HFF-Myc (cell line): ENCODE data around the gene P2RX2.

Source experiments
- DNase-seq: peaks from one replicate; pipeline ENCODE4 v3.0.0-alpha.2; 2011; ENCODE audit warnings: low read depth; ENCODE audit errors: extremely low read depth
- H3K4me3 ChIP-seq: replicated peaks from 2 replicates; pipeline ENCODE4 v1.5.1; 2011; ENCODE audit warnings: low read depth, mild to moderate bottlenecking, control low read depth, low read length
- CTCF ChIP-seq: IDR thresholded peaks from 2 replicates; pipeline ENCODE4 v1.5.1; 2012; ENCODE audit warnings: mild to moderate bottlenecking, low read depth, low read length, control low read depth; ENCODE audit errors: missing control alignments

P2RX2 gene

GRCh38 chr12:132606466-132606865, 12.1 kb upstream of the P2RX2 start:
- no peak for DNase-seq
- no peak for TF ChIP-seq CTCF

GRCh38 chr12:132606927-132607326, 11.6 kb upstream of the P2RX2 start:
- no peak for DNase-seq
- TF ChIP-seq CTCF, result no peak
- no peak overlapping the region for H3K4me3 ChIP-seq

More at GRCh38 chr12:132606466-132606865, 12.1 kb upstream of the P2RX2 start:
- H3K4me3 ChIP-seq, result no peak overlapping the region

GRCh38 chr12:132608231-132609171, 10.1 kb upstream of the P2RX2 start:
- no peak for TF ChIP-seq CTCF
- DNase-seq, result no peak
- H3K4me3 ChIP-seq, result no peak overlapping the region

- peak within 1 kb of the TSS; percentile 16; the same call in 1 of the 2 replicates for H3K4me3 ChIP-seq
- DNase-seq, result no peak
Observed at GRCh38 chr12:132610051-132610759, 8.4 kb upstream of the P2RX2 start, which contains the start of gene LRCOL1. Gene LRCOL1 (minus strand): TSS chr12:132610582. CDS start chr12:132606251, 4,331 bp downstream.

GRCh38 chr12:132610866-132611602, 7.5 kb upstream of the P2RX2 start:
- no peak for TF ChIP-seq CTCF
- H3K4me3 ChIP-seq, result no peak overlapping the region
- DNase-seq, result no peak

More at GRCh38 chr12:132610051-132610759, 8.4 kb upstream of the P2RX2 start, which contains the start of gene LRCOL1:
- no peak for TF ChIP-seq CTCF

- DNase-seq, result no peak
- no peak overlapping the region for H3K4me3 ChIP-seq
- TF ChIP-seq CTCF, result no peak
Observed at GRCh38 chr12:132611620-132612019, 7.0 kb upstream of the P2RX2 start.
